Vagina (tissue), 2 donors: ENCODE measurements around the gene PDLIM3. TPM values are rescaled to one million over a fixed set of nuclear protein-coding genes. Genes with fewer than 3 reads are reported as not detected.
A peak's percentile ranks its signal among the peaks of the same experiment; 100 is the strongest.

Source experiments
- DNase-seq, 2 donors: peaks; one replicate each; pipeline ENCODE4 v3.0.0-alpha.2; 2017; ENCODE audit errors: extremely low spot score in 2 of 2
- H3K27ac ChIP-seq: fragments of 200-600 bp; sonication (generic); one replicate; pipeline ENCODE4 v1.5.1; 2019
- H3K27me3 ChIP-seq: fragments of 200-600 bp; sonication (generic); one replicate; pipeline ENCODE4 v1.5.1; 2019
- H3K36me3 ChIP-seq, 2 donors: fragments of 200-600 bp; sonication (generic); one replicate each; pipeline ENCODE4 v1.5.1; 2017 to 2019
- H3K4me1 ChIP-seq: fragments of 200-600 bp; sonication (generic); one replicate; pipeline ENCODE4 v1.5.1; 2019
- H3K4me3 ChIP-seq, 2 donors: fragments of 200-600 bp; sonication (generic); 1 replicate in 1 of 2; 2 replicates in 1 of 2; pipeline ENCODE4 v1.5.1; 2016 to 2019
- H3K9me3 ChIP-seq: fragments of 200-600 bp; sonication (generic); one replicate; pipeline ENCODE4 v1.5.1; 2019
- POLR2A ChIP-seq, 2 donors: fragments of 450-650 bp; IDR thresholded peaks; one replicate each; pipeline ENCODE4 v1.6.1; 2017; ENCODE audit warnings: antibody characterized with exemption in 2 of 2, mild to moderate bottlenecking in 2 of 2, moderate library complexity in 2 of 2
- POLR2AphosphoS5 ChIP-seq, 2 donors: sonication (generic); formaldehyde crosslinking; IDR thresholded peaks; one replicate each; pipeline ENCODE4 v1.9.0; 2017; ENCODE audit warnings: antibody characterized with exemption in 2 of 2, mild to moderate bottlenecking in 2 of 2, low read depth in 1 of 2; ENCODE audit not compliant: insufficient read depth in 1 of 2
- intact Hi-C: fragments of 100-400 bp; cut with DNase I; formaldehyde crosslinking; loops from one replicate; pipeline ENCODE4 v1.15.1; 2023
- total RNA-seq: library from RNA; depleted of rRNA; stranded (reverse); fragments of >200 nt; gene quantifications from one replicate; pipeline ENCODE4 v1.2.3, GENCODE V29; 2016
- TF ChIP-seq, protein P1 (sequence below), 3 experiments: fragments of 450-650 bp in 2 of 3; fragments of 200-600 bp in 1 of 3; sonication (generic) in 1 of 3; IDR thresholded peaks; one replicate each; pipeline ENCODE4 v1.5.1; 2017 to 2019; ENCODE audit warnings: antibody characterized with exemption in 3 of 3, mild to moderate bottlenecking in 2 of 3, moderate library complexity in 2 of 3

The PDLIM3 gene
- total RNA-seq, 1 donor from 2014 or later: 148 TPM

DNA sequence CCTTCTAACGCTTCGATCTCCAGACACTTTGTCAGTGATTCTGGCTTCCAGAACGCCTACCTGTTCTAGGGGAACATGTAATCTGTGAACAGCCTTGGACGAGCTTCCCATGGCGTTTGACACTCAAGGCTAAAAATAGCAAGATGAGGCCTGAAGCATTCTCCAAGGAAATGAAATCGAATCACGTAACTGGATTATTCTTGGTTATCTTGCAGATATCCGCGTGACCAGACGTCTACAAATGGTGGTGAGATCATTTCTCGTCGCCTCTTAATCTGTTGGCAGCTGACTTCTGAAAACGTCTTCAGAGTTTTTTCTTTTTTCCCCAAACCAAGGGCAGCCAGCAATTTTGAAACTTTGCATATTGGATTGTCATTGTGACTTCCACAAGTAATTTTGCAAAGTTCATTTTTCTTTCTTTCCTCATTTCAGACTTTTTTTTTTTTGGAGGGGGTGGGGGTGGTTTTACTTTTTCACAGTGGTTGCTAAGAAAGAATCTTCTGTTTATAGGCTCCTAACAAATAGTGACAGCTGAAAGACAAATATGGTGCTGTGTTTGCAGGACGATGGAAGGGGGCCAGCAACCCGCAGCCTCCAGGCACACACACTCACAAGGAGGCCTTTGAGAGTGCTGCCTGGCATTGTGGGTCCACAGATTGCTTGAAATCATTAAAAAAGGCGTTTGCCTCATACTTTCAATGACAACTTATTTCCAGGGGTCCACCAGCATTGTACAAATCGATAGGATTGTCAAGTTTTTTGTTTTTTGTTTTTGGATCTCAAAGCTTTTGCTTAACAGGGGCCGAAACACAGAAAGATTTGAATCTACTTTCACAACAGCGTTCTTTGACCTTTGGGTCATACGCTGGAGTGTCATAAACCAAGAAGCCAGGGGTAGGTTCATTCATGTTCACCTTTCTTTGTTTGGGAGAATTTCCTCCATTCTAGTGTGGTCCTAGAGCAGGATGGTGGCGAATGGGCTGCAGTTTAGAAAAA, 32.4 kb upstream of the PDLIM3 start:
- Histone ChIP-seq H3K4me3 (no peak overlapping the region), H3K27ac (peak overlapping the region; percentile 53), H3K36me3 (no peaks in the 10 kb centered on the region), H3K27me3 (no peaks in the 10 kb centered on the region), H3K9me3 (no peaks in the 10 kb centered on the region), H3K4me1 (no peaks in the 10 kb centered on the region)
- TF ChIP-seq POLR2A (IDR thresholded peaks at IDR 0.05) (no peak), POLR2AphosphoS5 (IDR thresholded peaks at IDR 0.05; ENCODE audit: insufficient read depth in 1 of 2, low read depth in 1 of 2) (no peak)
- TF ChIP-seq, protein P1, sequence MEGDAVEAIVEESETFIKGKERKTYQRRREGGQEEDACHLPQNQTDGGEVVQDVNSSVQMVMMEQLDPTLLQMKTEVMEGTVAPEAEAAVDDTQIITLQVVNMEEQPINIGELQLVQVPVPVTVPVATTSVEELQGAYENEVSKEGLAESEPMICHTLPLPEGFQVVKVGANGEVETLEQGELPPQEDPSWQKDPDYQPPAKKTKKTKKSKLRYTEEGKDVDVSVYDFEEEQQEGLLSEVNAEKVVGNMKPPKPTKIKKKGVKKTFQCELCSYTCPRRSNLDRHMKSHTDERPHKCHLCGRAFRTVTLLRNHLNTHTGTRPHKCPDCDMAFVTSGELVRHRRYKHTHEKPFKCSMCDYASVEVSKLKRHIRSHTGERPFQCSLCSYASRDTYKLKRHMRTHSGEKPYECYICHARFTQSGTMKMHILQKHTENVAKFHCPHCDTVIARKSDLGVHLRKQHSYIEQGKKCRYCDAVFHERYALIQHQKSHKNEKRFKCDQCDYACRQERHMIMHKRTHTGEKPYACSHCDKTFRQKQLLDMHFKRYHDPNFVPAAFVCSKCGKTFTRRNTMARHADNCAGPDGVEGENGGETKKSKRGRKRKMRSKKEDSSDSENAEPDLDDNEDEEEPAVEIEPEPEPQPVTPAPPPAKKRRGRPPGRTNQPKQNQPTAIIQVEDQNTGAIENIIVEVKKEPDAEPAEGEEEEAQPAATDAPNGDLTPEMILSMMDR (IDR thresholded peaks at IDR 0.05): no peak
- intact Hi-C loops: no loop called here
- no peak for DNase-seq

DNA sequence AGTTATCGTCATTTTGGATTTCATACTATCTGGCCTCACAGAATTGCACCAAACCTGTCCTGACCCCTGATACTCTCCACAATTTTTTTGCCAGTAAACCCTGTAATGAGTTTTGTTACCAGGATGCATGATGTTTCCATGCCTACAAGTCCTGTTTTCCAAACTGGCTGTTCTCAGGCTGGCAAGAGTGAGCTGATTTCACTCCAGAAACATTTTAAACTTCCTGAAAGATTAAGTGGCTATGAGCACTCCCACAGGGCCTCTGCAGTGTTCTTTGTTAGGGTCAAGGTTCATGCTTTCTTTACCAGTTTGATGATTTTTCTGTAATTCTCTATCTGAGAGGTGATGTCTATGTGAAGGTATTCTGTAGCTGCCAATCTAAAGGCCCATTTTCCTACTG, 31.7 kb upstream of the PDLIM3 start:
- Histone ChIP-seq H3K27ac (peak overlapping the region; percentile 53), H3K4me3 (no peak overlapping the region), H3K4me1 (no peaks in the 10 kb centered on the region), H3K36me3 (no peaks in the 10 kb centered on the region), H3K9me3 (no peaks in the 10 kb centered on the region), H3K27me3 (no peaks in the 10 kb centered on the region)
- intact Hi-C loops: no loop called here
- DNase-seq: no peak
- TF ChIP-seq POLR2AphosphoS5 (IDR thresholded peaks at IDR 0.05; ENCODE audit: insufficient read depth in 1 of 2, low read depth in 1 of 2) (peak in 1 of 2 donors; percentile 63), POLR2A (IDR thresholded peaks at IDR 0.05) (no peak)
- TF ChIP-seq, protein P1 (IDR thresholded peaks at IDR 0.05): no peak

DNA sequence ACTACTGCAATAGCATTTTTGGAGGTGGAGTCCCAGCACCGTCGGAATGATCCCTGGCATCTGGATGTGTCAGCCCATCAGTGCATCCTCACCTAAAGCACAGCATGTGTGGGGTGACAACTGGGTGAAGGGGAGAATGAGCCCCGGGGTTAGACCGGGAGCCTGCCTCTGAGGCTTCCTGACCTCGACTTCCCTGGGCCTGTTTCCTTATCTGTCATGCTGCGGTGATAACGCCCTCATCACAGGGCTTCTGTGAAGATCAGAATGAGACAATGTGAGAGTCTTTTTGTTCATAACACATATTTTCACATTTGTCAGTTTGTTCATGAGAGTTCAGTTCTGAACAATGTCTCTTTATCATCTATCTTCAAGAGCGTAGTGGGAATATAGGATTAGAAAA, 31.1 kb upstream of the PDLIM3 start:
- intact Hi-C loops: no loop called here
- peak overlapping the region; percentile 53 for H3K27ac ChIP-seq
- no peaks in the 10 kb centered on the region for H3K4me1 ChIP-seq
- DNase-seq: no peak
- TF ChIP-seq POLR2AphosphoS5 (IDR thresholded peaks at IDR 0.05; ENCODE audit: insufficient read depth in 1 of 2, low read depth in 1 of 2) (no peak), POLR2A (IDR thresholded peaks at IDR 0.05) (no peak)
- TF ChIP-seq, protein P1 (IDR thresholded peaks at IDR 0.05): no peak
- H3K4me3 ChIP-seq: no peak overlapping the region
- H3K36me3 ChIP-seq: no peaks in the 10 kb centered on the region
- H3K9me3 ChIP-seq: no peaks in the 10 kb centered on the region
- no peaks in the 10 kb centered on the region for H3K27me3 ChIP-seq

DNA sequence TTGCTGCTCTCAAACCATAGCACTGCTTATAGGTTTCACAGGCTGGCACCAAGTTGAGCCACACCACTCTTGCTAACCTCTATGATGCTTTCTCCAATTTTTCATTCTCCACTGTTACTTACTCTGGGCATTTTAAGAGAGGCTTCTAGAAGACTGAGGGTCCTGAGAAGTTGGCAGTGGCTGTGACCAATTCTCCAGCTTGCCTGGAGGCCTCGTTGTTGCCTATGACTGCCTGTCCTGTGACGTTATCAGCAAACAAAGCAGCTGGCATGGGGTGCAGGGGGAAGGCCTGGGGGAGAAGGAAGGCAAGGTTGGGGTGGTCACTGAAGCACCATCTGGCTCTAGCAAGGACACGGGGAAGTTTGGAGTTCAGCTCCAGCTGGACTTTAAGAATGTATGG, 30.4 kb upstream of the PDLIM3 start:
- Histone ChIP-seq H3K4me1 (no peaks in the 10 kb centered on the region), H3K27ac (no peak overlapping the region), H3K9me3 (no peaks in the 10 kb centered on the region), H3K36me3 (no peaks in the 10 kb centered on the region), H3K4me3 (no peak overlapping the region), H3K27me3 (no peaks in the 10 kb centered on the region)
- intact Hi-C loops: no loop called here
- TF ChIP-seq POLR2AphosphoS5 (IDR thresholded peaks at IDR 0.05; ENCODE audit: insufficient read depth in 1 of 2, low read depth in 1 of 2) (no peak), POLR2A (IDR thresholded peaks at IDR 0.05) (no peak)
- TF ChIP-seq, protein P1 (IDR thresholded peaks at IDR 0.05): no peak
- no peak for DNase-seq

DNA sequence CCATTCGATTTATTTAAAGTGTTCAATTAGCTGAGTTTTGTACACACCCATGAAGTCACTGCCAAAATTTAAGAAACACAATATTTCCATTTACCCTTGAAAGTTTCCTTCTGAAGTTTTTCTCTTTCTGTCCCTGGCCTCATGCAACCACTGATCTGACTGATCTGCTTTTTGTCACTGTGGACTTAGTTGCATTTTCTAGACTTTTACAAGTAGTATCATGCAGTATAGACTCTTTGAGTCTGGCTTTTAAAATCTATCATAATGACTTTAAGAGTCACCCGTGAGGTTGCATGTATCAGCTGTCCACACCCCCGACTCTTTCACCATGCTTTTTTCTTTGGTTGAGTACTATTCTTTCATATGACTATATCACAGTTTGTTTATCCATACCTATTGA, 29.0 kb upstream of the PDLIM3 start:
- H3K4me3 ChIP-seq: no peak overlapping the region
- no peak overlapping the region for H3K27ac ChIP-seq
- no peaks in the 10 kb centered on the region for H3K4me1 ChIP-seq
- TF ChIP-seq, protein P1 (IDR thresholded peaks at IDR 0.05): no peak
- TF ChIP-seq POLR2A (IDR thresholded peaks at IDR 0.05) (no peak), POLR2AphosphoS5 (IDR thresholded peaks at IDR 0.05; ENCODE audit: insufficient read depth in 1 of 2, low read depth in 1 of 2) (no peak)
- H3K36me3 ChIP-seq: no peaks in the 10 kb centered on the region
- intact Hi-C loops: no loop called here
- H3K9me3 ChIP-seq: no peaks in the 10 kb centered on the region
- no peaks in the 10 kb centered on the region for H3K27me3 ChIP-seq
- DNase-seq: peak in 1 of 2 donors; percentile 16
